ENCODE data around the gene LYSMD4.

LYSMD4 gene

GRCh38 chr15:99731336-99732123, 1.7 kb downstream of the LYSMD4 start:
- DNase-seq (ENCODE audit: low spot score) = no peak

- peak; percentile 31 for DNase-seq (ENCODE audit: low spot score)
These were observed 3.3 kb downstream of the LYSMD4 start for GRCh38 chr15:99729920-99730319.

- no peak for DNase-seq (ENCODE audit: low spot score)
These were observed 3.9 kb downstream of the LYSMD4 start for GRCh38 chr15:99729327-99729726.

GRCh38 chr15:99728916-99729315, 4.3 kb downstream of the LYSMD4 start:
- no peak for DNase-seq (ENCODE audit: low spot score)

GRCh38 chr15:99727733-99728132, 5.5 kb downstream of the LYSMD4 start:
- no peak for DNase-seq (ENCODE audit: low spot score)

GRCh38 chr15:99727330-99727729, 5.9 kb downstream of the LYSMD4 start:
- DNase-seq (ENCODE audit: low spot score) = no peak

GRCh38 chr15:99726333-99726732, 6.9 kb downstream of the LYSMD4 start:
- DNase-seq (ENCODE audit: low spot score) = no peak

GRCh38 chr15:99722406-99722805, 10.8 kb downstream of the LYSMD4 start:
- no peak for DNase-seq (ENCODE audit: low spot score)

- no peak for DNase-seq (ENCODE audit: low spot score)
These were observed 11.3 kb downstream of the LYSMD4 start for GRCh38 chr15:99721896-99722295.

- no peak for DNase-seq (ENCODE audit: low spot score)
These were observed 12.0 kb downstream of the LYSMD4 start for GRCh38 chr15:99721104-99721778.

GRCh38 chr15:99720533-99720932, 12.7 kb downstream of the LYSMD4 start:
- DNase-seq (ENCODE audit: low spot score) = no peak

GRCh38 chr15:99719096-99719541, 14.1 kb downstream of the LYSMD4 start:
- peak; percentile 27 for DNase-seq (ENCODE audit: low spot score)

- no peak for DNase-seq (ENCODE audit: low spot score)
These were observed 14.8 kb downstream of the LYSMD4 start for GRCh38 chr15:99718421-99718820.

- DNase-seq (ENCODE audit: low spot score) = no peak
These were observed 15.9 kb downstream of the LYSMD4 start for GRCh38 chr15:99717161-99718009.

- DNase-seq (ENCODE audit: low spot score) = no peak
These were observed 16.6 kb downstream of the LYSMD4 start for GRCh38 chr15:99716540-99717095.

GRCh38 chr15:99712415-99712814, 20.8 kb downstream of the LYSMD4 start:
- no peak for DNase-seq (ENCODE audit: low spot score)

GRCh38 chr15:99711625-99712024, 21.6 kb downstream of the LYSMD4 start:
- DNase-seq (ENCODE audit: low spot score) = no peak

GRCh38 chr15:99709243-99709986, 23.8 kb downstream of the LYSMD4 start:
- no peak for DNase-seq (ENCODE audit: low spot score)

GRCh38 chr15:99708563-99708962, 24.7 kb downstream of the LYSMD4 start:
- peak; percentile 86 for DNase-seq (ENCODE audit: low spot score)

GRCh38 chr15:99707473-99708270, 25.6 kb downstream of the LYSMD4 start:
- no peak for DNase-seq (ENCODE audit: low spot score)
